Measurements from ENCODE around the gene CSNK1E.

DNA sequence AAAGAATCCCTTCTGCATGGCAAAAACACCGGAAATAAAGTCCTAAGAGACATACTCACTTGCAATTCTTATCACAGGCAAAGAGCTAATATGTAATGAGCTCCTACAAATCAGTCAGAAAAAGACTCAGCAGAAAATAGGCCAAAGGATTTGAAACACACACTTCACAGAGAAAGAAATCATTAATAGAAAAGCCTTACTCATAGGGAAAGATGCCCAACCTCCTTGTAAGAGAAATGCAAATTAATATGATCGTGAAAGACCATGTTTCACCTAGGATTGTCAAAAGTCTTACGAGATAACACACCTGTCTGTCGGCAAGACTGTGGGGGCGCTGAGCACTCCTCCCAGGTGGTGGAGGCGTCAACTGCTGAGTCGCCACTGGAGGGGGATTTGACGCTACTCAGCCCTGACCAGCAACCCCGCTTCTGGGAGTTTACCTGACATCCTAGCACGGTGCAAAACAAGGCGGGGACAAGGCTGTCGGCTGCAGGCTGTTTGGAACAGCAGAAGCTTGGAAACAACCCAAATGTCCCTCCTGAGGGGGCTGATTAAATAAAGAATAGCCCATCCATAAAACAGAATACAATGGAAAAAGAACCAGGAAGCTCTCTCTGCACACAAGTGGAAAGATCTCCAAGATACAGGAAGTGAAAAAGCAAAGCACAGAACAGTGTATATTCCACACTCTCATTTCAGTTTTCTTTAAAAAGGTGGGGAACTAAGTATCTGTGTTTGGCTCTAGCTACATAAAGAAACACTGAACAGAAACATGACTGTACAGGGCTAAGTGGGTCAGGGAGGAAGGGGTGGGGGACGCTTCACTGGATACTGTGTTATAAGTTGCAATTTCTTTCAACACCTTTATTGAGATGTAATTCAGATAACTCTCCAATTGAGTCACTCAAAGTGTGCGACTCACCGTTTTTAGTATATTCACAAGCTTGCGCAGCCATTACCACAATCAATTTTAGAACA lies 11.5 kb downstream of the CSNK1E start:
- TF ChIP-seq, protein P1, sequence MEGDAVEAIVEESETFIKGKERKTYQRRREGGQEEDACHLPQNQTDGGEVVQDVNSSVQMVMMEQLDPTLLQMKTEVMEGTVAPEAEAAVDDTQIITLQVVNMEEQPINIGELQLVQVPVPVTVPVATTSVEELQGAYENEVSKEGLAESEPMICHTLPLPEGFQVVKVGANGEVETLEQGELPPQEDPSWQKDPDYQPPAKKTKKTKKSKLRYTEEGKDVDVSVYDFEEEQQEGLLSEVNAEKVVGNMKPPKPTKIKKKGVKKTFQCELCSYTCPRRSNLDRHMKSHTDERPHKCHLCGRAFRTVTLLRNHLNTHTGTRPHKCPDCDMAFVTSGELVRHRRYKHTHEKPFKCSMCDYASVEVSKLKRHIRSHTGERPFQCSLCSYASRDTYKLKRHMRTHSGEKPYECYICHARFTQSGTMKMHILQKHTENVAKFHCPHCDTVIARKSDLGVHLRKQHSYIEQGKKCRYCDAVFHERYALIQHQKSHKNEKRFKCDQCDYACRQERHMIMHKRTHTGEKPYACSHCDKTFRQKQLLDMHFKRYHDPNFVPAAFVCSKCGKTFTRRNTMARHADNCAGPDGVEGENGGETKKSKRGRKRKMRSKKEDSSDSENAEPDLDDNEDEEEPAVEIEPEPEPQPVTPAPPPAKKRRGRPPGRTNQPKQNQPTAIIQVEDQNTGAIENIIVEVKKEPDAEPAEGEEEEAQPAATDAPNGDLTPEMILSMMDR (conservative IDR thresholded peaks at IDR 0.05; ENCODE audit: low read depth, low read length) = no peak
- TF ChIP-seq EZH2 (IDR thresholded peaks at IDR 0.05; ENCODE audit: borderline replicate concordance, low read depth, low read length, poor library complexity, severe bottlenecking) = no peak
